NCI-H146 treated with DMSO at 0.1 percent for 48 hours (cell line): Measurements from ENCODE around the gene ZNF316.

Experiments
- DNase-seq: peaks from one replicate; lab custom pipeline; 2025; ENCODE audit not compliant: unreplicated experiment; lab: John Stamatoyannopoulos, UW

ZNF316 gene

GRCh38 chr7:6680146-6680545 lies 43.0 kb downstream of the ZNF316 start:
- no peak for DNase-seq

DNA sequence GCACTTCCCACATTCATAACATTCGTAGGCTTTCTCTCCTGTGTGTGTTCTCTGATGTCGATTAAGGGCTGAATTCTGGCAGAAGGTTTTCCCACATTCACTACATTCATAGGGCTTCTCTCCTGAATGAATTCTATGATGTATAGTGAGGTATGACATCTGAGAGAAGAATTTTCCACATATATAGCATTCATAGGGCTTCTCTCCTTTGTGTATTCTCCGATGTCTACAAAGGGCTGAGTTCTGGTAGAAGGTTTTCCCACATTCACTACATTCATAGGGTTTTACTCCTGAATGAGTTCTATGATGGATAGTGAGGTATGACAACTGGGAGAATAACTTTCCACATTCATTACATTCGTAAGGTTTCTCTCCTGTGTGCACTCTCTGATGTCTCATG lies 54.0 kb downstream of the ZNF316 start:
- no peak for DNase-seq

DNA sequence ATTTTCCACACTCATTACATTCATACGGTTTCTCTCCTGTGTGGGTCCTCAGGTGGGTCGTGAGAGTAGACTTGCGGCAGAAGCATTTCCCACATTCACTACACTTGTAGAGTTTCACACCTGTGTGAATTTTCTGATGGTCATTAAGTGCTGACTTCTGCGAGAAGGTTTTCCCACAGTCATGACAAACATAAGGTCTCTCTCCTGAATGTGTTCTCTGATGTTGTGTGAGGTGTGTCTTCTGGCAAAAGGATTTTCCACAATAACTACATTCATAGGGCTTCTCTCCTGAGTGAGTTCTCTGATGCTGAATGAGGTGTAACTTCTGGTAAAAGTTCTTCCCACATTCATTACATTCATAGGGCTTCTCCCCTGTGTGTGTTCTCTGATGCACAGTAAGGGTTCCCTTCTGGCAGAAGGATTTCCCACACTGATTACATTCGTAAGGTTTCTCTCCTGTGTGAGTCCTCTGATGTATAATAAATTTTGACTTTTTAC lies 54.5 kb downstream of the ZNF316 start:
- no peak for DNase-seq

DNA sequence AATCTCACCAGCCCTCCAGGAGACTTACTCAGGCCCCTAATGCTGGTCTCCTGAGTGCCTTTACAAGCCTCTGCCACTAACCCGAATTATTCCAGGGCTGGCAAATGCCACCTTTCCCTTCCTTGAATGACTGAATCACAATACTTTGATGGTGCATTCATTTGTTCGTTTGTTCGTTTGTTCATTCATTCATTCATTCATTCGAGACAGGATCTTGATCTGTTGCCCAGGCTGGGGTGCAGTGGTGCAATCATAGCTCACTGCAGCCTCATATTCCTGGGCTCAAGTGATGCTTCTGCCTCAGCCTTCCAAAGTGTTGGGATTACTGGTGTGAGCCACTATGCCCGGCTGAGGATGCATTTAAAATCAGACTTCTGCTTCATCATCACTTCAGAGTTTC lies 63.7 kb downstream of the ZNF316 start:
- no peak for DNase-seq

- DNase-seq: no peak
Observed at GRCh38 chr7:6701860-6702259, 64.7 kb downstream of the ZNF316 start.
